AG09319 (cell line): ENCODE measurements around the gene ZBTB4.

Experiments used
- DNase-seq: peaks from one replicate; pipeline ENCODE4 v3.0.0-alpha.2; 2010; ENCODE audit warnings: low read depth; ENCODE audit errors: extremely low read depth
- TF ChIP-seq, protein P1 (sequence below): IDR thresholded peaks from 2 replicates; pipeline ENCODE4 v1.5.1; 2011; ENCODE audit warnings: low read depth, mild to moderate bottlenecking, inconsistent platforms, low read length, moderate library complexity

Gene ZBTB4

DNA sequence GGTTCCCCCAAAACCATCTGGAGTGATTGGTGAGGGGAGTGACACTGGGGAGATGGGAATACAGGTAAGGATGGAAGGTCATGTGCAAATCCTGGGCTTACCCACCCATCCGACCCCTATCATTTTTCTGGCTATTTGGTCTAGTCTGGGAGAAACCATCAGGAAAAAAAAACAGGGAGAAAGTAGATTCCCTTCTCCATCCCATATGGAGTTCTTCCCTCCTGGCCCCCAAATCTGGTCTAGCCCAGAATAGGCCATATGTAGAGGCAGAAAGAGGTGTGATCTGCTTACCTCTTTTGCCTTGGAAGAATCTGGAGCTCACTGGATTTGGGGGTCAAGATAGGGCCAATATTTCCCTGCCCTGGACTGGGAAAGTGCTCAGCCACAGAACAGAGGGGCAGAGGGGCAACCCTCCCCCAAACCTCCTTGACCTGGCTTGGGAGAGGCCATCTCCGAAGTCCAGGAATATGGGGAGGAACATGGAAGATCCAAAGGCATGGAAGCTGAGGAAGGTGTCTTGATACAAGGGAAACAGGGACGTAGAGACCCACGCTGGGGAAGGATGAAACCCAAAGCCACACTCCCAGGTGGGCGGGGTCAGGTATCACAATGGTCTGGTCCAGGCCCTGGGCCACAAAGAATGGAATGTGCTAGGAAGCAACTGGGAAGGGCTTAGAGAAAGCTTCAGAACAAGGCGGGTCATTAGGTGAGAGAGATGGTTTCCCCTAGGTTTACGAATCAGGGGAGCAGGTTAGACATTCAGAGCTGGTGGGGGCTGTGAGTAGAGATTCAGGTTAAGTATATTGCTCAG lies 18.4 kb downstream of the ZBTB4 start:
- TF ChIP-seq, protein P1, sequence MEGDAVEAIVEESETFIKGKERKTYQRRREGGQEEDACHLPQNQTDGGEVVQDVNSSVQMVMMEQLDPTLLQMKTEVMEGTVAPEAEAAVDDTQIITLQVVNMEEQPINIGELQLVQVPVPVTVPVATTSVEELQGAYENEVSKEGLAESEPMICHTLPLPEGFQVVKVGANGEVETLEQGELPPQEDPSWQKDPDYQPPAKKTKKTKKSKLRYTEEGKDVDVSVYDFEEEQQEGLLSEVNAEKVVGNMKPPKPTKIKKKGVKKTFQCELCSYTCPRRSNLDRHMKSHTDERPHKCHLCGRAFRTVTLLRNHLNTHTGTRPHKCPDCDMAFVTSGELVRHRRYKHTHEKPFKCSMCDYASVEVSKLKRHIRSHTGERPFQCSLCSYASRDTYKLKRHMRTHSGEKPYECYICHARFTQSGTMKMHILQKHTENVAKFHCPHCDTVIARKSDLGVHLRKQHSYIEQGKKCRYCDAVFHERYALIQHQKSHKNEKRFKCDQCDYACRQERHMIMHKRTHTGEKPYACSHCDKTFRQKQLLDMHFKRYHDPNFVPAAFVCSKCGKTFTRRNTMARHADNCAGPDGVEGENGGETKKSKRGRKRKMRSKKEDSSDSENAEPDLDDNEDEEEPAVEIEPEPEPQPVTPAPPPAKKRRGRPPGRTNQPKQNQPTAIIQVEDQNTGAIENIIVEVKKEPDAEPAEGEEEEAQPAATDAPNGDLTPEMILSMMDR: no peak
- DNase-seq: no peak

DNA sequence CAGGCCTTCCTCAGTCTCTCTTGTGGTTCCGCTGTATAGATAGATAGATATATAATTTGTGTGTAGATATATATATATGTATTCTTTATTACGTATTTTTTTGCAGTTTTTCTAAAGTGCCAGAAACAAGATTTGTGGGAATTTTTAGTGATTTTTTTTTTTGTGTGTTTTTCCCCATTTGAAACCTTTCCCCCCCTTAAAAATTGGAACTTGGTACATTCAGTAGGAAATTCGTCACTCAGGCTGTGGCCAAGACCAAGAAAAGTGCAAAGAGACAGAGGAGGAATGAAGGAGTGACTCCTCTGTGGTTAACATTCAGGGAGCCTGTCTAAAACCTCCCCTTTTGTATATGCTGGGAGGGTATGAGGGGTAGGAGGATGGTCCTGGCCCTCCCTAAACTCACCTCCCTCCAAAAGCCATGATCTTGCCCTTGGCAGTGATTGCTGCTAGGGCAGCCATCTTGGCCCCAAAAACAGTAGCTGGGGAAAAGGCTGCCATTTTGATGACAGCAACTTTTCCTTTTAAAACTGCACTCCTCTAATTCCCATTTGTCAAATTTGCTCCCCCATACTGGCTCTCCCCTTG lies 19.4 kb downstream of the ZBTB4 start:
- DNase-seq: no peak
- TF ChIP-seq, protein P1: no peak

DNA sequence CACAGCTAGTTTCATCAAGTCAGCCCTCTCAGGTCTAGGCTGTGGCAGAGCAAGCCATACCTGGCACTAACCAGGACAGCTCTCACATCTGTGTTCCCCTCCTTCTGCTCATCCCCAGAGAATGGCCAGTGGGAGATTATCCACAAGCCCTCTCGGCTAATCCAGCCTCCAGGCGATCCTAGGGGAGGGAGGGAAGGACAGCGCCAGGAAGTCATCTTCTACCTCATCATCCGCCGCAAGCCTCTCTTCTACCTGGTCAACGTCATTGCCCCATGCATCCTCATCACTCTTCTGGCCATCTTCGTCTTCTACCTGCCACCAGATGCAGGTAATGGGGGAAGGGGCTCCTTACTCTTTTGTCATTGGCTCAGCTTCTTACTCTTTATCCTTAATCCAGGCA lies 31.0 kb downstream of the ZBTB4 start:
- DNase-seq: no peak
- TF ChIP-seq, protein P1: no peak

DNA sequence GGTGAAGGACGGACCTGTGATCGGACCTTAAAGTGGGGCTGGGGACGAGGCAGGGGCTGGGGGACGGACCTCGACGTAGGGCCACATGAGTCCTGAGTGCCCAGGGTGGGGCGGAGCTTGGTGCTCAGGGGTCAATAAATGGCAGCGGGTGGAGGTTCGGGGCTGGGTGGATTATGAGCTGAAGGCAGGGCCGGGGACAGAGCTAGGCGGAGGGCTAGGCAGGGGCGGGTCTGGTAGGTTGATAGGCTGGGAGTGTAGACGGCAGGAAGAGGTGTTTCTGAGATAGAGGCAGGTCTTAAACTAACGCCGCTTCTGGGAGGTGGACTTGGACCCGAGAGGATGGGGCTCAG lies 33.8 kb downstream of the ZBTB4 start:
- TF ChIP-seq, protein P1: no peak
- DNase-seq: no peak

DNA sequence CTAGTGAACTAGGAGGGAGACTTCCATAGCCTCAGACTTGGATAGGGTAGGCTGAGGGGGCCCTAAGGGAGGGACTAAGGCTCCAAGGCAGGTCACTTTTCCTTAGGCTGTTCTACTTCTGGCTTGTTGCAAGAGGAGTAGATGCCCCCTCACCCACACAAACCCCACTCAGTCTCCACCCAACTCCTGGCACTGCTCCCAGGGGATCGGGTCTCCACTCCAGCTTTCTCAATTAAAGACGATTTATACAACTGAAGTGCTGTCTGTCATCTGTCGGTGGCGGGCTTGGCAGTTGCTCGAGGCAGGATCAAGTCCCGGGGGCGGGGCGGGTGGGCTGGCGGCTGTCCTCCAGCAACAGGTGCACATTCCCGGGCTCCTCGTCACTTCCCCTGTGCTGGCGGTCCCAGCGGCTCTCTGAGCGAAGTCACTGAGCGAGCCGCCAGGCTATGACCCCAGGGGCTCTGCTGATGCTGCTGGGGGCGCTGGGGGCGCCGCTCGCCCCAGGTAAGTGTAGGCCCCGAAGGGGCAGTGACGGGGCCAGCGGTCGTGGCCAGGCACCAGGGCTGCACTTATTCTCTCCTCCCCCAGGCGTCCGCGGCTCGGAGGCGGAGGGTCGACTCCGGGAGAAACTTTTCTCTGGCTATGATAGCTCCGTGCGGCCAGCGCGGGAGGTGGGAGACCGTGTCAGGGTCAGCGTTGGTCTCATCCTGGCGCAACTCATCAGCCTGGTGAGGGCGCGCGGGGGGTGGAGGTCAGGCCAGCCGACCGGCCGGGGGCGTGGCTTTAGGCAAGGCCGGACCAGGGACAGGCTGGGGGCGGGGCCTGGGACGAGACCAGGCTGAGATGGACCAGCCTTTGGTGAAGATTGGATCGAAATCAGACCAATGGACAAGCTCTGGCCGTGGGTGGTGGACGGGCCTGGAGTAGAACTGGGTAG lies 34.5 kb downstream of the ZBTB4 start, which contains the start of gene CHRNB1:
Gene CHRNB1, plus strand, starts transcription at position 380 of the 937 bp plus-strand sequence. Its CDS starts 67 bp downstream, at position 447.
- no peak for DNase-seq

DNA sequence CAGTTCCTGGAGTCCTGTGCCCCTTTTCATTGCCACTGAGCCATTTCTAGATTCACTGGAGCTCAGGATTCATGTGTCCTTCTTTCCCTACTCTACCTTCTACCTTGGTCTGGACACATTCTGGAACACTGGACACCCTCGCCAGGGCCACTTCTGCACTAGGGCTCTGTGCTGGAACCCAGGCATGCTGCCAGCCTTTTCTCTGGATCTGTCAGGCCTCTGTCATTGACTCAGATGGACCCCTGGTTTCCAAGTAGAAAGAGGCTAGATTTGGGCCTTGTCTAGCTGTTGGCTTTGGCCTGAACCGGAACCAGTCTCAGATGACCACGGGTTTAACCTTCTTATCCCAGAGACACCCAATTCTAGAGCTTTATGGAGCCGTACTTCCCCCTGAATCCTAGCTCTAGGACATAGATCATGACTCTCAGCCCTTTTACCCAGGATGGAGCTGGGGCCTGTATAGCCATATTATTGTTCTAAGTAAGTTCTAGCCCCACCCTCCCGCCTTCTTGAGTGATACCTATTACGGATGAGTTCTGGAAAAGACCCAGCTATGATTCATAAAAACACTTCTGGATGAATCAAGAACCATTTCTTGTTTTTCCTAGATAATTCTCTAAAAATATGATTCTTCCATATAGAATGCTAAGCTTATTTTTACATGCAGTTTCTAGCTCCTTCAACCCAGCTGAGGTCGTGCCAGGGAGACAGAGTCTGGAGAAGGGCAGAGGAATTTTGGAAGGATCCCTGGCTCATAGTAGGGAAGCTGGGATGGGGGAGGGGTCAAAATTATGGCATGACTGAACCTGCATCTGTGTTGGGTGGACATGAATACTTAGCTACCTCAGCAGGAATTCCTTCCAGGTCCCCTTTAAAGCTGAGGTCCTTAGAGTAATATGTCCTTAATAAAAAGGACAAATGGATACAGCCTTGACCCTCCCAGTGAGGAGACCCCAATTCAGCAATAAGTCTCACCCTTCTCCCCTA lies 35.6 kb downstream of the ZBTB4 start:
- DNase-seq: no peak
- TF ChIP-seq, protein P1: no peak

More for the DNA sequence above, 34.5 kb downstream of the ZBTB4 start, which contains the start of gene CHRNB1:
- TF ChIP-seq, protein P1: no peak
